Raji (cell line): ENCODE data around the gene CDK14.

ENCODE experiments used
- POLR2A ChIP-seq: IDR thresholded peaks from 2 replicates; pipeline ENCODE4 v1.6.1; 2011; ENCODE audit warnings: low read depth, low read length, control low read depth; ENCODE audit not compliant: insufficient read depth

Gene CDK14

GRCh38 chr7:90919816-90920215 is 323.7 kb downstream of the CDK14 start:
- no peak for TF ChIP-seq POLR2A

GRCh38 chr7:90920336-90920735 is 324.2 kb downstream of the CDK14 start:
- TF ChIP-seq POLR2A: no peak

- no peak for TF ChIP-seq POLR2A
Observed at GRCh38 chr7:90923541-90923997, 327.4 kb downstream of the CDK14 start.

- no peak for TF ChIP-seq POLR2A
Observed at GRCh38 chr7:90931986-90932916, 336.1 kb downstream of the CDK14 start.

- TF ChIP-seq POLR2A: no peak
Observed at GRCh38 chr7:90933041-90933440, 336.9 kb downstream of the CDK14 start.

GRCh38 chr7:90933984-90934383 is 337.9 kb downstream of the CDK14 start:
- no peak for TF ChIP-seq POLR2A

- TF ChIP-seq POLR2A: no peak
Observed at GRCh38 chr7:90938371-90938770, 342.2 kb downstream of the CDK14 start.

- TF ChIP-seq POLR2A: no peak
Observed at GRCh38 chr7:90939666-90940065, 343.5 kb downstream of the CDK14 start.

- no peak for TF ChIP-seq POLR2A
Observed at GRCh38 chr7:90944021-90944420, 347.9 kb downstream of the CDK14 start.

- no peak for TF ChIP-seq POLR2A
Observed at GRCh38 chr7:90945104-90945787, 349.1 kb downstream of the CDK14 start.

- TF ChIP-seq POLR2A: no peak
Observed at GRCh38 chr7:90946730-90947501, 350.8 kb downstream of the CDK14 start.

GRCh38 chr7:90948085-90948484 is 352.0 kb downstream of the CDK14 start:
- TF ChIP-seq POLR2A: no peak

- no peak for TF ChIP-seq POLR2A
Observed at GRCh38 chr7:90951229-90951628, 355.1 kb downstream of the CDK14 start.

GRCh38 chr7:90951986-90952954 is 356.1 kb downstream of the CDK14 start:
- TF ChIP-seq POLR2A: no peak

GRCh38 chr7:90955641-90956207 is 359.6 kb downstream of the CDK14 start:
- TF ChIP-seq POLR2A: no peak
